OCI-LY1 (cell line): ENCODE measurements around the gene AIFM2.

ENCODE experiments used
- H2AFZ ChIP-seq: fragments of 200-600 bp; sonication (generic), shearing (Covaris generic); 2 replicates; pipeline ENCODE4 v1.6.0; 2014; ENCODE audit warnings: antibody characterized with exemption, mild to moderate bottlenecking, low read length
- H3F3A ChIP-seq: fragments of 200-600 bp; sonication (generic), shearing (Covaris generic); 2 replicates; pipeline ENCODE4 v1.6.0; 2014; ENCODE audit warnings: mild to moderate bottlenecking, antibody characterized with exemption, low read length, moderate library complexity; ENCODE audit not compliant: insufficient read depth
- H3K27ac ChIP-seq: fragments of 200-600 bp; sonication (generic); 2 replicates; pipeline ENCODE4 v1.5.1; 2014; ENCODE audit warnings: low read length, mixed run types, mild to moderate bottlenecking, low read depth; ENCODE audit not compliant: poor library complexity, severe bottlenecking
- H3K27me3 ChIP-seq: fragments of 200-600 bp; sonication (generic); 2 replicates; pipeline ENCODE4 v1.6.0; 2014; ENCODE audit warnings: antibody characterized with exemption, mild to moderate bottlenecking, low read length, moderate library complexity; ENCODE audit not compliant: insufficient read depth
- H3K36me3 ChIP-seq: fragments of 200-600 bp; sonication (generic); 2 replicates; pipeline ENCODE4 v1.6.1; 2014; ENCODE audit warnings: mild to moderate bottlenecking, antibody characterized with exemption, low read length, moderate library complexity, mixed read lengths; ENCODE audit not compliant: insufficient read depth
- H3K4me1 ChIP-seq: fragments of 200-600 bp; sonication (generic); 2 replicates; pipeline ENCODE4 v1.5.1; 2014; ENCODE audit warnings: mild to moderate bottlenecking, low read length, moderate library complexity; ENCODE audit not compliant: insufficient read depth, severe bottlenecking
- H3K4me2 ChIP-seq: fragments of 200-600 bp; sonication (generic), shearing (Covaris generic); 2 replicates; pipeline ENCODE4 v1.6.1; 2014; ENCODE audit warnings: low read length
- H3K4me3 ChIP-seq: fragments of 200-600 bp; sonication (generic); 2 replicates; pipeline ENCODE4 v1.5.1; 2014; ENCODE audit warnings: low read length, low read depth, mild to moderate bottlenecking, mixed read lengths; ENCODE audit not compliant: poor library complexity, severe bottlenecking
- H3K79me2 ChIP-seq: fragments of 200-600 bp; shearing (Covaris generic); 2 replicates; pipeline ENCODE4 v1.6.1; 2016; ENCODE audit warnings: mixed run types, low read length, mixed read lengths; ENCODE audit not compliant: insufficient read depth
- H3K9ac ChIP-seq: fragments of 200-600 bp; sonication (generic), shearing (Covaris generic); 2 replicates; pipeline ENCODE4 v1.6.1; 2014; ENCODE audit warnings: mild to moderate bottlenecking, low read length, mixed read lengths
- H3K9me2 ChIP-seq: fragments of 200-600 bp; sonication (generic), shearing (Covaris generic); 2 replicates; pipeline ENCODE4 v1.6.1; 2014; ENCODE audit warnings: low read depth, mild to moderate bottlenecking, low read length, mixed read lengths
- H3K9me3 ChIP-seq: fragments of 200-600 bp; shearing (Covaris generic); 2 replicates; pipeline ENCODE4 v1.6.1; 2014; ENCODE audit warnings: low read length, mixed read lengths
- H4K20me1 ChIP-seq: fragments of 200-600 bp; sonication (generic), shearing (Covaris generic); 2 replicates; pipeline ENCODE4 v1.6.0; 2016; ENCODE audit warnings: mild to moderate bottlenecking, low read length; ENCODE audit not compliant: insufficient read depth
- CTCF ChIP-seq: fragments of 200-600 bp; sonication (generic), shearing (Covaris generic); IDR thresholded peaks from 2 replicates; pipeline ENCODE4 v1.5.1; 2017; ENCODE audit warnings: mild to moderate bottlenecking, antibody characterized with exemption, low read length, moderate library complexity, mixed read lengths
- EZH2 ChIP-seq: fragments of 200-600 bp; sonication (generic), shearing (Covaris generic); IDR thresholded peaks from 2 replicates; pipeline ENCODE4 v1.8.0; 2017; ENCODE audit warnings: borderline replicate concordance, mixed run types, mild to moderate bottlenecking, antibody characterized with exemption, low read length, moderate library complexity, mixed read lengths

The AIFM2 gene

DNA sequence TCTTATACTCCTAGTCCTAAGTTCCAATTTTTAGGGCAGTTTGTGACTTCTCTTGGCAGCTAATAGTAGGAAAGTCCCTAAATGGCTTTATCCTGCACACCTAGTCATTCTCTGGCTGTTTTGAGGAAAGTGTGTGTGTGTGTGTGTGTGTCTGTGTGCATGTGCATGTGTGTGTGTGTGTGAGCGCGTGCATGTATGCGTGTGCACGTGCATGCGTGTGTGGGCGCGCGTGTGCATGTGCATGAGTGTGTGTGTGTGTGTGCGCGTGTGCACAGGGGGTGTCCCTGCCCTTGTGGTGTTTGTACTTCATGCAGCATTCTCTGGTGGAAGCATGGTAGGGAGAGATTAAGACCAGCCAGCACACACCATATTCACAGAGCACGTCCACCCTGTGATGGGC is 61.8 kb downstream of the AIFM2 start:
- Histone ChIP-seq H3K9me3 (no peaks in the 10 kb centered on the region), H3K79me2 (no peaks in the 10 kb centered on the region), H3K9ac (no peak overlapping the region), H3K4me3 (no peak overlapping the region), H3K4me1 (no peaks in the 10 kb centered on the region), H3K27me3 (no peaks in the 10 kb centered on the region), H3F3A (no peaks in the 10 kb centered on the region), H3K4me2 (no peak overlapping the region), H3K27ac (no peak overlapping the region), H4K20me1 (no peaks in the 10 kb centered on the region), H2AFZ (no peak overlapping the region), H3K9me2 (no peaks in the 10 kb centered on the region), H3K36me3 (no peaks in the 10 kb centered on the region)
- TF ChIP-seq EZH2 = no peak
- TF ChIP-seq CTCF = no peak

DNA sequence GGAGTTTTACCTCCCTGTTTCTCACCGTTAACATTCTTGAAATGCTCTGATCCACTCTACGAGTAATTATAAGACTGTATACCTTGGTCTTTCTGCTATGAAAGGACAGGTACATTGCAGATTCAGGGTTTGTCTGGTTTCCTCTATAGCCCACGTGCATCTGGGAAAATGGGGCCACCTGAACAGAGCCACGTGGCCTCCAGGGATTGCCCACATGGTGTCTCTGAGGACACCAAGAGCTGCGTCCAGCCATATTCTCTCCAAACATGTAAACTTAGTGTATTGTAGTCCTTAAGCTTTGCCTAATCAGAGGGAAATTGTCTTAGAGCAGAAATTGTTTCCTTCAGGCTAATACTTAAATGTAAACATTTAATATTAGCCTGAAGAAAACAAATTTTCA is 63.3 kb downstream of the AIFM2 start:
- no peaks in the 10 kb centered on the region for H3K9me2 ChIP-seq
- H3K36me3 ChIP-seq = no peaks in the 10 kb centered on the region
- no peaks in the 10 kb centered on the region for H3K27me3 ChIP-seq
- no peaks in the 10 kb centered on the region for H3F3A ChIP-seq
- TF ChIP-seq CTCF (no peak), EZH2 (no peak)
- no peak overlapping the region for H2AFZ ChIP-seq
- H3K27ac ChIP-seq = no peak overlapping the region
- H4K20me1 ChIP-seq = no peaks in the 10 kb centered on the region
- H3K79me2 ChIP-seq = no peaks in the 10 kb centered on the region
- no peaks in the 10 kb centered on the region for H3K9me3 ChIP-seq
- no peak overlapping the region for H3K4me3 ChIP-seq
- no peak overlapping the region for H3K9ac ChIP-seq
- H3K4me2 ChIP-seq = no peak overlapping the region
- no peaks in the 10 kb centered on the region for H3K4me1 ChIP-seq

DNA sequence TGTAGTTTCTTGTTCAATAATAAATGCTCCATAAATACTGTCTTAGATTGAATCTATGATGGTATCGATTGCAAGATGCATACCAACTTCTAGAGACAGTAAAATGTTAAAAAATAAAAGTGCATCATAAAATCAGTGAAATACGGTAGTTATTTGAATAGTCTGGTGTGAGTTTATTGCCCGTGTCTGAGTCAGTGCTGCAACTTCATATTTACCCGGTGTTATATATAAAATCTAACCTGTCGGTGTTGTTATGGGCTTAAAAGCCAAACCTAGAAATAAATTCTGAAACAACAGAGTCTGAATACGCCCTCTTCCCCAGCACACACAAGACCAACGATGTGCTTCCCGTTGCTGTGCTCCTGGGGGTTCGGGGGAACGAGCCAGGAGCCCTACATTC is 63.7 kb downstream of the AIFM2 start:
- Histone ChIP-seq H3K4me1 (no peaks in the 10 kb centered on the region), H4K20me1 (no peaks in the 10 kb centered on the region), H3F3A (no peaks in the 10 kb centered on the region), H3K27me3 (no peaks in the 10 kb centered on the region), H3K4me2 (no peak overlapping the region), H3K27ac (no peak overlapping the region), H3K9me2 (no peaks in the 10 kb centered on the region), H3K79me2 (no peaks in the 10 kb centered on the region), H3K9ac (no peak overlapping the region), H3K4me3 (no peak overlapping the region), H2AFZ (no peak overlapping the region), H3K36me3 (no peaks in the 10 kb centered on the region), H3K9me3 (no peaks in the 10 kb centered on the region)
- TF ChIP-seq EZH2 = no peak
- TF ChIP-seq CTCF = no peak
